H1 (cell line): Measurements from ENCODE around the gene FHIT. TPM values are rescaled to one million over a fixed set of nuclear protein-coding genes. Genes with fewer than 3 reads are reported as not detected.

Experiments used
- CTCF ChIA-PET: fragments of 300-600 bp; sonication (Branson Sonifier 250); formaldehyde crosslinking; loops from one replicate; lab custom pipeline; 2021; ENCODE audit not compliant: partially characterized antibody; lab: Charles Lee
- POLR2A ChIA-PET: fragments of 300-600 bp; sonication (Branson Sonifier 250); formaldehyde crosslinking; loops from one replicate; lab custom pipeline; 2021; ENCODE audit warnings: inconsistent platforms; ENCODE audit not compliant: partially characterized antibody; lab: Charles Lee
- DNase-seq, 2 experiments: peaks; one replicate each; pipeline versions ENCODE4 v3.0.0 to v3.0.0-alpha.2; 2010 to 2022; ENCODE audit warnings: low spot score in 2 of 2, low read depth in 1 of 2, mixed read lengths in 1 of 2
- FAIRE-seq: peaks from 2 replicates; lab custom pipeline; 2011; peaks lifted over from hg19 to GRCh38; lab: Jason Lieb, UNC
- H2AFZ ChIP-seq: 2 replicates; pipeline ENCODE4 v1.8.1; 2012; ENCODE audit warnings: low read length, inconsistent platforms
- H2AK5ac ChIP-seq: 2 replicates; pipeline ENCODE4 v1.6.1; 2013; ENCODE audit warnings: low read depth, low read length
- H2BK120ac ChIP-seq: replicated peaks from 2 replicates; pipeline ENCODE3; 2013; ENCODE audit warnings: low read depth, low read length, inconsistent platforms
- H2BK12ac ChIP-seq: 2 replicates; pipeline ENCODE4 v1.6.1; 2013; ENCODE audit warnings: low read depth, low read length
- H2BK15ac ChIP-seq: 2 replicates; pipeline ENCODE4 v1.6.1; 2013; ENCODE audit warnings: low read length
- H2BK20ac ChIP-seq: 2 replicates; pipeline ENCODE4 v1.6.1; 2013; ENCODE audit warnings: low read length
- H2BK5ac ChIP-seq: 2 replicates; pipeline ENCODE4 v1.6.1; 2013; ENCODE audit warnings: low read depth, low read length
- H3K14ac ChIP-seq: 2 replicates; pipeline ENCODE4 v1.6.1; 2013; ENCODE audit warnings: inconsistent platforms; ENCODE audit not compliant: insufficient read length
- H3K18ac ChIP-seq: 2 replicates; pipeline ENCODE4 v1.6.1; 2013; ENCODE audit warnings: low read length; ENCODE audit errors: extremely low read depth
- H3K23ac ChIP-seq: 2 replicates; pipeline ENCODE4 v1.6.1; 2013; ENCODE audit warnings: inconsistent platforms; ENCODE audit not compliant: insufficient read length
- H3K23me2 ChIP-seq: 2 replicates; pipeline ENCODE4 v1.6.1; 2013; ENCODE audit warnings: low read depth, low read length
- H3K27ac ChIP-seq: 2 replicates; pipeline ENCODE4 v1.6.1; 2011; ENCODE audit warnings: low read depth, low read length, inconsistent platforms
- H3K27me3 ChIP-seq, 4 experiments: replicated peaks in 1 of 4; 1 replicate in 1 of 4; 2 replicates in 3 of 4; pipeline versions ENCODE4 v1.6.1 to v1.8.1; 2011 to 2013; ENCODE audit warnings: low read length in 3 of 4, mild to moderate bottlenecking in 3 of 4, inconsistent platforms in 2 of 4, mixed read lengths in 2 of 4, moderate library complexity in 1 of 4; ENCODE audit not compliant: control insufficient read depth in 3 of 4, insufficient read depth in 3 of 4; ENCODE audit errors: extremely low read depth in 1 of 4
- H3K36me3 ChIP-seq, 4 experiments: 2 replicates each; pipeline versions ENCODE4 v1.6.1 to v1.8.1; 2011 to 2013; ENCODE audit warnings: mild to moderate bottlenecking in 4 of 4, low read length in 3 of 4, moderate library complexity in 2 of 4, control low read depth in 1 of 4, inconsistent platforms in 1 of 4; ENCODE audit not compliant: insufficient read depth in 4 of 4, control insufficient read depth in 2 of 4
- H3K4ac ChIP-seq: replicated peaks from 2 replicates; pipeline ENCODE3; 2013; ENCODE audit warnings: low read length, low read depth, mixed read lengths, inconsistent platforms; ENCODE audit not compliant: insufficient read length
- H3K4me1 ChIP-seq, 4 experiments: replicated peaks in 1 of 4; 1 replicate in 1 of 4; 2 replicates in 3 of 4; pipeline versions ENCODE4 v1.6.1 to v1.8.1; 2011 to 2013; ENCODE audit warnings: low read length in 3 of 4, inconsistent platforms in 2 of 4, mixed read lengths in 1 of 4; ENCODE audit not compliant: insufficient read depth in 4 of 4, control insufficient read depth in 3 of 4
- H3K4me2 ChIP-seq, 2 experiments: 2 replicates each; pipeline versions ENCODE4 v1.6.1 to v1.8.1; 2011 to 2013; ENCODE audit warnings: low read depth in 2 of 2, low read length in 2 of 2, control low read depth in 1 of 2, inconsistent platforms in 1 of 2, mild to moderate bottlenecking in 1 of 2; ENCODE audit not compliant: insufficient read depth in 1 of 2
- H3K4me3 ChIP-seq, 4 experiments: fragments of 200-600, 300-600 bp in 1 of 4; sonication (generic), shearing (Covaris generic), sonication (Bioruptor Twin) in 1 of 4; 2 replicates each; pipeline versions ENCODE4 v1.5.1 to v1.8.1; 2011 to 2016; ENCODE audit warnings: low read length in 4 of 4, low read depth in 3 of 4, control low read depth in 2 of 4, inconsistent platforms in 2 of 4, mild to moderate bottlenecking in 2 of 4, mixed read lengths in 1 of 4, moderate library complexity in 1 of 4; ENCODE audit not compliant: insufficient read depth in 2 of 4; ENCODE audit errors: extremely low read depth in 1 of 4
- H3K56ac ChIP-seq: replicated peaks from 2 replicates; pipeline ENCODE3; 2013; ENCODE audit warnings: low read depth, mild to moderate bottlenecking, mixed read lengths, low read length, inconsistent platforms; ENCODE audit not compliant: insufficient read length
- H3K79me1 ChIP-seq: 2 replicates; pipeline ENCODE4 v1.6.1; 2013; ENCODE audit warnings: low read depth, low read length, control low read depth
- H3K79me2 ChIP-seq, 2 experiments: 2 replicates each; pipeline versions ENCODE4 v1.6.1 to v1.8.1; 2012 to 2013; ENCODE audit warnings: low read length in 2 of 2, mild to moderate bottlenecking in 2 of 2, inconsistent platforms in 1 of 2; ENCODE audit not compliant: insufficient read depth in 2 of 2, control insufficient read depth in 1 of 2
- H3K9ac ChIP-seq, 4 experiments: replicated peaks in 1 of 4; 1 replicate in 1 of 4; 2 replicates in 3 of 4; pipeline versions ENCODE4 v1.6.1 to v1.8.1; 2011 to 2013; ENCODE audit warnings: low read depth in 3 of 4, low read length in 3 of 4, control low read depth in 2 of 4, mild to moderate bottlenecking in 2 of 4, moderate library complexity in 2 of 4, inconsistent platforms in 1 of 4; ENCODE audit errors: extremely low read depth in 1 of 4
- H3K9me3 ChIP-seq, 2 experiments: 2 replicates each; pipeline versions ENCODE4 v1.6.1 to v1.8.1; 2012 to 2013; ENCODE audit warnings: mild to moderate bottlenecking in 2 of 2, moderate library complexity in 2 of 2, control low read depth in 1 of 2, inconsistent platforms in 1 of 2, low read depth in 1 of 2, low read length in 1 of 2, mixed read lengths in 1 of 2; ENCODE audit not compliant: insufficient read depth in 2 of 2
- H4K20me1 ChIP-seq, 2 experiments: replicated peaks in 1 of 2; 2 replicates each; pipeline versions ENCODE3 to v1.8.1; 2011 to 2013; ENCODE audit warnings: inconsistent platforms in 2 of 2, low read length in 2 of 2, mild to moderate bottlenecking in 1 of 2; ENCODE audit not compliant: insufficient read depth in 2 of 2, control insufficient read depth in 1 of 2
- H4K5ac ChIP-seq: 2 replicates; pipeline ENCODE4 v1.6.1; 2013; ENCODE audit warnings: low read length, low read depth, mixed read lengths, inconsistent platforms; ENCODE audit not compliant: insufficient read length
- H4K8ac ChIP-seq: 2 replicates; pipeline ENCODE4 v1.8.0; 2013; ENCODE audit warnings: mild to moderate bottlenecking, moderate library complexity, low read length, inconsistent platforms; ENCODE audit not compliant: insufficient read depth; ENCODE audit errors: extremely low read depth
- H4K91ac ChIP-seq: replicated peaks from 2 replicates; pipeline ENCODE3; 2013; ENCODE audit warnings: low read length, mixed read lengths, inconsistent platforms; ENCODE audit not compliant: insufficient read length
- GTF2F1 ChIP-seq: IDR thresholded peaks from 2 replicates; pipeline ENCODE4 v1.6.1; 2012; ENCODE audit warnings: low read depth, low read length, improper control_type of control experiment, borderline replicate concordance
- KDM4A ChIP-seq: IDR thresholded peaks from one replicate; pipeline ENCODE4 v1.7.1; 2012; ENCODE audit warnings: low read depth, mild to moderate bottlenecking, moderate library complexity, low read length, inconsistent platforms; ENCODE audit not compliant: severe bottlenecking
- RAD21 ChIP-seq, 2 experiments: IDR thresholded peaks in 1 of 2; conservative IDR thresholded peaks in 1 of 2; 2 replicates each; pipeline ENCODE4 v1.6.1; 2011; ENCODE audit warnings: low read depth in 2 of 2, low read length in 2 of 2, improper control_type of control experiment in 1 of 2, inconsistent platforms in 1 of 2, mild to moderate bottlenecking in 1 of 2, moderate library complexity in 1 of 2
- SUZ12 ChIP-seq: fragments of 200-600 bp; sonication (generic); IDR thresholded peaks from 2 replicates; pipeline ENCODE4 v1.6.1; 2012; ENCODE audit warnings: mild to moderate bottlenecking, inconsistent platforms, low read length, moderate library complexity, mixed read lengths
- WGBS, 2 experiments: shearing (Covaris generic) in 1 of 2; methylation state at CpG; one replicate each; pipeline versions ENCODE4 v1.1.6 to v1.1.7; 2013 to 2015; ENCODE audit warnings: low lambda C conversion rate in 2 of 2, mixed read lengths in 2 of 2, inconsistent platforms in 1 of 2, low coverage in 1 of 2, missing lambda C conversion rate in 1 of 2; ENCODE audit not compliant: insufficient replicate concordance in 2 of 2, insufficient coverage in 1 of 2, insufficient read length in 1 of 2; ENCODE audit errors: extremely low coverage in 1 of 2, missing lambda C conversion rate in 1 of 2; 5-methylcytosine and 5-hydroxymethylcytosine counted together
- polyA plus RNA-seq, 7 experiments: library from polyadenylated mRNA; depleted of rRNA in 3 of 7; stranded (reverse) in 5 of 7; unstranded in 2 of 7; fragments of >200 nt in 5 of 7; fragments of 200-250 nt in 2 of 7; gene quantifications; 1 replicate in 5 of 7; 2 replicates in 1 of 7; 4 replicates in 1 of 7; pipeline versions ENCODE4 v1.2.1 to v1.2.3, GENCODE V29; 2011 to 2013; ENCODE audit warnings: missing spikeins in 2 of 7, mixed read lengths in 2 of 7
- total RNA-seq: library from RNA; stranded (reverse); fragmentation: NEBNext Ultra II Directional; extraction: Animal tissue kit (Norgen Biotek cat#: 25700); gene quantifications from 2 replicates; pipeline ENCODE4 v1.2.1, GENCODE V29; 2021

Gene FHIT
- total and polyA plus RNA-seq, 2 of the 8 experiments (the other 6 are each of a cell fraction or from before 2014, with no cell fraction given), result 1.2 to 3.2 TPM

DNA sequence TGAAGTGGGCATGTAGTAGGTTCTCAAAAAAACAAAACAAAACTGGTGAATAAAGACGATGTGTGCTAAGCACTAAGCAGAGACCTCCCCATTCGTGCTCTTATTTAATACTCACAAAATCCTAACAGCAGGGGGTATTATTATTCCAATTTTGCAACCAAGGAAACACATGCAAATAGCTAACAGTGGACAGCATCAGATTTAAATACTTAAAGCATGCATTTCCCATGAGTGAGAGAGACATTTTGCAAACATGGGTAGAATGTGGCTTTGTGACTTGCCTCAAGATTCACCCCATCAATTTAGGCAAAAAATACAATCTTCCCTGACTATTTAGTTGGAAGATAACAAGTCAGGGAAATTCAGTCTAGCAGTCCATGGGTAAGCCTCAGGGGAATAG, 1255.2 kb downstream of the FHIT start:
- peaks cover 0 to 6% (median 0%) of the 10 kb centered on the region in 4 experiments; a peak in 1 of 7 replicates for H3K4me1 ChIP-seq
- no peak overlapping the region for H3K9ac ChIP-seq
- TF ChIP-seq SUZ12 (no peak), GTF2F1 (no peak), RAD21 (IDR thresholded peaks at IDR 0.05 in 1 of 2, conservative IDR thresholded peaks at IDR 0.05 in 1 of 2; ENCODE audit: low read depth in 2 of 2, low read length in 2 of 2) (no peak), KDM4A (no peak)
- no peak overlapping the region for H3K18ac ChIP-seq
- H3K23me2 ChIP-seq, result no peaks in the 10 kb centered on the region; the same call in 1 of the 2 replicates
- no peak overlapping the region for H3K56ac ChIP-seq
- no peak overlapping the region for H3K23ac ChIP-seq
- no peaks in the 10 kb centered on the region for H3K27me3 ChIP-seq
- no peak overlapping the region for H3K14ac ChIP-seq
- no peak overlapping the region for H2BK15ac ChIP-seq
- no peak overlapping the region for H4K91ac ChIP-seq
- no peak overlapping the region for H2AK5ac ChIP-seq
- FAIRE-seq, result no peak
- H4K20me1 ChIP-seq, result no peaks in the 10 kb centered on the region
- no peak overlapping the region for H2BK12ac ChIP-seq
- H3K4me3 ChIP-seq, result no peak overlapping the region
- no peaks in the 10 kb centered on the region for H3K9me3 ChIP-seq
- H3K36me3 ChIP-seq, result no peaks in the 10 kb centered on the region
- H2BK120ac ChIP-seq, result no peak overlapping the region
- H4K8ac ChIP-seq, result no peak overlapping the region
- ChIA-PET CTCF (no interaction called here), POLR2A (no interaction called here)
- no peak overlapping the region for H3K4me2 ChIP-seq
- H3K79me2 ChIP-seq, result no peaks in the 10 kb centered on the region
- no peak for DNase-seq
- no peaks in the 10 kb centered on the region for H3K79me1 ChIP-seq
- H3K4ac ChIP-seq, result no peak overlapping the region
- no peak overlapping the region for H2BK20ac ChIP-seq
- H2BK5ac ChIP-seq, result no peak overlapping the region
- H4K5ac ChIP-seq, result no peak overlapping the region
- 91% methylated on average over 2 of the region's 2 CpGs; no CpG with 5 or more reads in 1 of the 2 experiments for WGBS, 2 experiments
- no peak overlapping the region for H3K27ac ChIP-seq
- H2AFZ ChIP-seq, result no peak overlapping the region
